NB4 (cell line): ENCODE data around the gene ARVCF.

Experiments
- POLR2A ChIP-seq: IDR thresholded peaks from 2 replicates; pipeline ENCODE4 v1.6.1; 2011; ENCODE audit warnings: mild to moderate bottlenecking; ENCODE audit not compliant: insufficient read length; ENCODE audit errors: extremely low read depth
- TF ChIP-seq, protein P1 (sequence below): IDR thresholded peaks from one replicate; pipeline ENCODE4 v1.5.1; 2012; ENCODE audit warnings: low read depth, low read length

DNA sequence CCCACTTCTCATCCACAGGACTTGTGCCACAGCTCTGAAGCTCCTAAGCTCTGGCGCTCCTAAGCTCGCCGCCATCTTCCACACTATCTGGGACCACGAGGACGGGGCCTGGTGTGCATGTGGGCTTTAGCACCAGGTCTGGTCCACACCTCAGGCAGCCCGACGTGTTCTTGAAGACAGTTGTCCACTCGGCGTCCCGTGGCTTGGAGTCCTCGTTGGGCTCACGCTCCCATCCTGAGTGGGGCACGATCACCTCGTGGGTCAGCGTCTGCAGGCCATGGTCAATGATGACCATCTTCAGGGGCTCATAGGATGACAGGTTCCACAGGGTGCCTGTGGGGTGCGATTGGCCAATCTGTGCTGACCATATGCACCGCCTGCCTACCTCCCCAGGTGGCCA lies 37.9 kb downstream of the ARVCF start:
- TF ChIP-seq, protein P1, sequence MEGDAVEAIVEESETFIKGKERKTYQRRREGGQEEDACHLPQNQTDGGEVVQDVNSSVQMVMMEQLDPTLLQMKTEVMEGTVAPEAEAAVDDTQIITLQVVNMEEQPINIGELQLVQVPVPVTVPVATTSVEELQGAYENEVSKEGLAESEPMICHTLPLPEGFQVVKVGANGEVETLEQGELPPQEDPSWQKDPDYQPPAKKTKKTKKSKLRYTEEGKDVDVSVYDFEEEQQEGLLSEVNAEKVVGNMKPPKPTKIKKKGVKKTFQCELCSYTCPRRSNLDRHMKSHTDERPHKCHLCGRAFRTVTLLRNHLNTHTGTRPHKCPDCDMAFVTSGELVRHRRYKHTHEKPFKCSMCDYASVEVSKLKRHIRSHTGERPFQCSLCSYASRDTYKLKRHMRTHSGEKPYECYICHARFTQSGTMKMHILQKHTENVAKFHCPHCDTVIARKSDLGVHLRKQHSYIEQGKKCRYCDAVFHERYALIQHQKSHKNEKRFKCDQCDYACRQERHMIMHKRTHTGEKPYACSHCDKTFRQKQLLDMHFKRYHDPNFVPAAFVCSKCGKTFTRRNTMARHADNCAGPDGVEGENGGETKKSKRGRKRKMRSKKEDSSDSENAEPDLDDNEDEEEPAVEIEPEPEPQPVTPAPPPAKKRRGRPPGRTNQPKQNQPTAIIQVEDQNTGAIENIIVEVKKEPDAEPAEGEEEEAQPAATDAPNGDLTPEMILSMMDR, result no peak
- TF ChIP-seq POLR2A, result no peak
